ENCODE data around the gene EPB41L4A.

DNA sequence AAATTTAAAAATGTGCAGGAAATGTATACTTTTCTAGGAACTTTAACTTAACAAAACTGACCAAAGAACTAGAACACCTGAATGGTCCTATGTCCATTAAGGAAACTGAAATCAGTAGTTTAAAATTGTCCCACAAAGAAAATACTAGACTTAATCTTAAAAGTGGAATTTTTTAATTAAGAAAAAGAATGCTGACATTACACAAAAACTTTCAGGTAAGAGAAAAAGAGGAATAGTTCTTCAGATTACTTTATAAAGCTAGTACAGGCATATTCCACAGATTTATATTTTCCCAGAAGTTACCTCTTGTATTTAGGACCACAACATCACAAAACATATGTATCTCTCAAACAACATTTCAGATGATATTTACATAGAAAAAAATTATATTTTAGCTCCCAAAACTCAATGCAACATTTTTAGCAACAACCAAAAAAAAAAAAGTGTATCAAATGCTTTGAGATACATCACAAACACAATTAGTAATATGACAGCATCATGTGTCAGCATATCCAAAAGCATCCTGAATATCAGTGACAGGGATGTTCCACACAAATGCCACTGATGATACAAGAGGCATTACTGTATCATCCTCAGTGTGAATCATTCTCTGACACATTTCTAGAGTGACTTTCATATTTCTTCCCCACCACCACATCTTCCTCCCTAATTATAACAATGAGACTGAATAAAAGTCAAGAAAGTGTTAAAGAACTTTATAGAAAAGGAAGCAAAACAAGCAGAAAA is 264.0 kb downstream of the EPB41L4A start:
- TF ChIP-seq, protein P1, sequence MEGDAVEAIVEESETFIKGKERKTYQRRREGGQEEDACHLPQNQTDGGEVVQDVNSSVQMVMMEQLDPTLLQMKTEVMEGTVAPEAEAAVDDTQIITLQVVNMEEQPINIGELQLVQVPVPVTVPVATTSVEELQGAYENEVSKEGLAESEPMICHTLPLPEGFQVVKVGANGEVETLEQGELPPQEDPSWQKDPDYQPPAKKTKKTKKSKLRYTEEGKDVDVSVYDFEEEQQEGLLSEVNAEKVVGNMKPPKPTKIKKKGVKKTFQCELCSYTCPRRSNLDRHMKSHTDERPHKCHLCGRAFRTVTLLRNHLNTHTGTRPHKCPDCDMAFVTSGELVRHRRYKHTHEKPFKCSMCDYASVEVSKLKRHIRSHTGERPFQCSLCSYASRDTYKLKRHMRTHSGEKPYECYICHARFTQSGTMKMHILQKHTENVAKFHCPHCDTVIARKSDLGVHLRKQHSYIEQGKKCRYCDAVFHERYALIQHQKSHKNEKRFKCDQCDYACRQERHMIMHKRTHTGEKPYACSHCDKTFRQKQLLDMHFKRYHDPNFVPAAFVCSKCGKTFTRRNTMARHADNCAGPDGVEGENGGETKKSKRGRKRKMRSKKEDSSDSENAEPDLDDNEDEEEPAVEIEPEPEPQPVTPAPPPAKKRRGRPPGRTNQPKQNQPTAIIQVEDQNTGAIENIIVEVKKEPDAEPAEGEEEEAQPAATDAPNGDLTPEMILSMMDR (IDR thresholded peaks at IDR 0.05): no peak
- no peak for TF ChIP-seq EP300 (IDR thresholded peaks at IDR 0.05)
- no peak for TF ChIP-seq POLR2AphosphoS5 (IDR thresholded peaks at IDR 0.05)
